Measurements from ENCODE around the gene TEP1.

- no peak for TF ChIP-seq EZH2phosphoT487 (IDR thresholded peaks at IDR 0.05; ENCODE audit: insufficient read depth, low read depth)
- no peak for TF ChIP-seq EZH2 (IDR thresholded peaks at IDR 0.05; ENCODE audit: insufficient read depth, poor library complexity, severe bottlenecking)
These were observed 37.2 kb downstream of the TEP1 start for GRCh38 chr14:20376071-20376588.

Measured in GM23248 (cell line).